ENCODE data around the gene HLA-B. TPM values are rescaled to one million over a fixed set of nuclear protein-coding genes. Genes with fewer than 3 reads are reported as not detected.

The HLA-B gene
- total and polyA plus RNA-seq, 4 experiments from 2014 or later: 5,565 to 9,105 (median 6,206) TPM

DNA sequence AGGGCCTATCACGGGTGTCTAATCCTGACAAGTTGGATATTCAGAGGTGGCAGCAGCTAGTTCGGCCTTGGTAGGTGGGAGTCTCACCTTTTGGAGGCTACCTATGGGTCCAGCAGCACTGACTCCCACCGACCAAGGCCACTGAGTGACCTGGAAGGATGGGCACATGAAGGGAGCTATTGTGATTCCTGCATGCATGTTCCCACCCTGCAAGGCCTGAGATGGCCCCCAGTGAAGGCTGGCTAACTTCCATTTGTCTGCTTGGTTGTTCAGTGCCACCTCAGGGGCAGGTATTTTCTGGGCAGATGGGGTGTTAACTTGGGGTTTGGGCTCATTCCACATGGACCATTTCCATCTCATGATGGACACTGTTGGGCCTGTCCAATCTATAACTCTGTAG, 28.1 kb upstream of the HLA-B start:
- no peaks in the 10 kb centered on the region for H3K36me3 Mint-ChIP-seq
- H3K4me1 Mint-ChIP-seq: no peaks in the 10 kb centered on the region
- POLR2A ChIA-PET (ENCODE audit: partially characterized antibody): no interaction called here
- Histone ChIP-seq H3K4me1 (ENCODE audit: insufficient read depth, low read length) (no peaks in the 10 kb centered on the region), H3K27ac (ENCODE audit: low read depth, low read length) (no peak overlapping the region), H3K27me3 (ENCODE audit: insufficient read depth, low read length) (peaks cover 2% of the 10 kb centered on the region), H3K4me3 (ENCODE audit: low read length in 2 of 2) (no peak overlapping the region), H3K36me3 (ENCODE audit: insufficient read depth, low read length) (no peaks in the 10 kb centered on the region), H3K9me3 (ENCODE audit: control insufficient read depth in 1 of 2, low read length in 2 of 2) (no peaks in the 10 kb centered on the region)
- CTCF ChIA-PET (ENCODE audit: partially characterized antibody): no interaction called here
- no peak for DNase-seq
- H3K27ac Mint-ChIP-seq: no peak overlapping the region
- no peak overlapping the region for H3K4me3 Mint-ChIP-seq
- H3K27me3 Mint-ChIP-seq: peaks cover 2% of the 10 kb centered on the region in 2 donors
- intact Hi-C loops (cut with micrococcal nuclease): loop anchor here (5.0 kb wide), 1 partner anchor 248 kb away; the partner anchor contains the start of gene PSORS1C2
- no peaks in the 10 kb centered on the region for H3K9me3 Mint-ChIP-seq

DNA sequence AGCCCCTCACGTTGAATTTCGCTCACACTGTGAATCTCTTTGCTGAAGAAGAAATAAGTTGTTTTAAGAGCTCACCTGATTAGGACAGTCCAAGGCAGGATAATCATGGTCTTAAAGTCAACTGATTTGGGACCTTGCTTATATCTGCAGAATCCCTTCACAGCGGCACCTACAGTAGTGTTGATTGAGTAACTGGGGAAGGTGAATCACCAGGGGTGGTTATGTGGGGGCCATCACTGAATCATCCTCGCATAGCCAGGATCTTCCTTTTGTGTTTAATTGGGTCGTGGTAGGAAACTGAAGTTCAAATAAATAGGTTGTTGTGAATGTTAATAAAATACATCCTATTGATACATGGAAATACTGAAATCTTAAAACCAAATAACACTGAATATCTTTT, 26.2 kb upstream of the HLA-B start:
- H3K27ac Mint-ChIP-seq: no peak overlapping the region
- peaks cover 7% of the 10 kb centered on the region for H3K27me3 ChIP-seq (ENCODE audit: insufficient read depth, low read length)
- H3K4me1 ChIP-seq (ENCODE audit: insufficient read depth, low read length): no peaks in the 10 kb centered on the region
- no peaks in the 10 kb centered on the region for H3K36me3 ChIP-seq (ENCODE audit: insufficient read depth, low read length)
- H3K4me1 Mint-ChIP-seq: no peaks in the 10 kb centered on the region
- no peaks in the 10 kb centered on the region for H3K36me3 Mint-ChIP-seq
- H3K27ac ChIP-seq (ENCODE audit: low read depth, low read length): no peak overlapping the region
- H3K9me3 Mint-ChIP-seq: no peaks in the 10 kb centered on the region
- ChIA-PET CTCF (ENCODE audit: partially characterized antibody) (interaction anchor here (0.9 to 3.1 kb wide), 2 partner anchors 16 to 254 kb away, joined by 3 to 12 read pairs; no protein-coding TSS in a partner anchor), POLR2A (ENCODE audit: partially characterized antibody) (no interaction called here)
- H3K27me3 Mint-ChIP-seq: peaks cover 7 to 8% of the 10 kb centered on the region in 2 donors
- no peak for DNase-seq
- H3K4me3 Mint-ChIP-seq: no peak overlapping the region
- intact Hi-C loops (cut with micrococcal nuclease): no loop called here
- H3K4me3 ChIP-seq (ENCODE audit: low read length in 2 of 2): no peak overlapping the region
- no peaks in the 10 kb centered on the region for H3K9me3 ChIP-seq (ENCODE audit: control insufficient read depth in 1 of 2, low read length in 2 of 2)

DNA sequence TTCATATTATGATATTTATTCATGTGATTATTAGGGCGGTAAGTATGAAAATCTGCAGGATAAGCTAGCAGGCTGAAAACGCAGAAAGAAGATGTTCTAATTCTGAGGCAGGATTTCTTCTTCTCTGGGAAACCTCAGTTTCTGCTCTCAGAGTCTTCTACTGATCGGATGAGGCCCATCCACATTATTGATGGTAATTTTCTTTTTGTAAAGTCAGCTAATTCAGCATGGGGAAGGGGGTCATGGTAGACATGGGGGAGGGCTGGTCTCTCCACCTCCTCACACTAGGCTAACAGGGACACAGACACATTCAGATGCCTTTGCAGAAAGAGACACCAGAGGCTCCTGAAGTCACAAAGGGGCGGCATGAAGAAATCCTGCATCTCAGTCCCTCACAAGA, 24.7 kb upstream of the HLA-B start:
- no peak overlapping the region for H3K4me3 ChIP-seq (ENCODE audit: low read length in 2 of 2)
- H3K4me1 Mint-ChIP-seq: no peaks in the 10 kb centered on the region
- POLR2A ChIA-PET (ENCODE audit: partially characterized antibody): no interaction called here

DNA sequence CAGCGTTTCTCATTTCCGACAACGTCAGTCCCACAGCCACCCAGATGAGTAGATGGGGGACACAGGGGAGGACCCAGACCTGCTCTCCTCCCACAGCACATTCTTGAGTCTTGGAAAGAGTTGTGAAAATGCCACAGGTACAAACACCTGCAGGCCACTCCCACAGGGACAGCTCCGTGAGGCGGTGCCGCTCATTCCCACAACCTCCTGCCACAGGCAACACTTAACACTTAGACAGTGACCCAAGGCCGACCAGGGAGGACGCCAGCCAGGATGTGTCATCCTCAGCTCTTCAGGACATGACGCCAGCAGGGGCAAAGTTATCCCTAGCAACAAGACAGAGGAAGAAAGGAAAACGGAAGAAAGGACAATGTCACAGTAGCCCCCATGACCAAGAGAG, 22.9 kb upstream of the HLA-B start:
- ChIA-PET POLR2A (ENCODE audit: partially characterized antibody) (no interaction called here), CTCF (ENCODE audit: partially characterized antibody) (interaction anchor here (0.6 kb wide), 1 partner anchor 16 kb away, joined by 4 read pairs; no protein-coding TSS in a partner anchor)
- Histone ChIP-seq H3K36me3 (ENCODE audit: insufficient read depth, low read length) (no peaks in the 10 kb centered on the region), H3K27me3 (ENCODE audit: insufficient read depth, low read length) (peaks cover 7% of the 10 kb centered on the region), H3K4me1 (ENCODE audit: insufficient read depth, low read length) (no peaks in the 10 kb centered on the region), H3K27ac (ENCODE audit: low read depth, low read length) (no peak overlapping the region), H3K4me3 (ENCODE audit: low read length in 2 of 2) (no peak overlapping the region), H3K9me3 (ENCODE audit: control insufficient read depth in 1 of 2, low read length in 2 of 2) (no peaks in the 10 kb centered on the region)
- no peak overlapping the region for H3K27ac Mint-ChIP-seq
- no peak overlapping the region for H3K4me3 Mint-ChIP-seq
- peaks cover 13 to 14% of the 10 kb centered on the region in 2 donors for H3K27me3 Mint-ChIP-seq
- no peaks in the 10 kb centered on the region for H3K4me1 Mint-ChIP-seq
- no peak for DNase-seq
- H3K9me3 Mint-ChIP-seq: no peaks in the 10 kb centered on the region
- H3K36me3 Mint-ChIP-seq: no peaks in the 10 kb centered on the region
- intact Hi-C loops (cut with micrococcal nuclease): no loop called here

More for the DNA sequence above, 24.7 kb upstream of the HLA-B start:
- Histone ChIP-seq H3K9me3 (ENCODE audit: control insufficient read depth in 1 of 2, low read length in 2 of 2) (no peaks in the 10 kb centered on the region), H3K27me3 (ENCODE audit: insufficient read depth, low read length) (peaks cover 7% of the 10 kb centered on the region), H3K27ac (ENCODE audit: low read depth, low read length) (no peak overlapping the region), H3K4me1 (ENCODE audit: insufficient read depth, low read length) (no peaks in the 10 kb centered on the region), H3K36me3 (ENCODE audit: insufficient read depth, low read length) (no peaks in the 10 kb centered on the region)
- Mint-ChIP-seq H3K27ac (no peak overlapping the region), H3K9me3 (no peaks in the 10 kb centered on the region), H3K36me3 (no peaks in the 10 kb centered on the region), H3K27me3 (peaks cover 10 to 14% of the 10 kb centered on the region in 2 donors), H3K4me3 (no peak overlapping the region)
- CTCF ChIA-PET (ENCODE audit: partially characterized antibody): interaction anchor here (3.1 kb wide), 1 partner anchor 15 kb away, joined by 12 read pairs; no protein-coding TSS in a partner anchor
- DNase-seq: no peak
- intact Hi-C loops (cut with micrococcal nuclease): no loop called here

DNA sequence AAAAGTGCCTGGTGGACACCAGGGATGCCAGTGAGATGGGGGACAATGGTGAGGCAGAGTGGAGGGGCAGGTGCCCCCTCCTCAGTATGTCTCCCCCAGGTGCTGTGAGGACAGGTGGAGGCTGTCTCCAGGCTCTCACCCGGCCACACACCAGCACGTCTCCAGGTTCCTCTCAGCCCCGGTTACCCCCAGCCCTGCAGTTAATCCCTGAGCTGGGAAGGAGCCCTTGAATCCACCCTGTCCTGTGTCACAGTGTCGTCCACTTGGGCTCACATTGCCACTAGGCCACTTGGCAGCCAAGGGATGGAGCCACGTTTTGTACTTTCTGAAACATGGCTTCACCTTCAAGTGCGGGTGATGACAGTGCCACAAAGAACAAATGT, 21.7 kb upstream of the HLA-B start:
- no peak overlapping the region for H3K27ac Mint-ChIP-seq
- Histone ChIP-seq H3K27ac (ENCODE audit: low read depth, low read length) (no peak overlapping the region), H3K9me3 (ENCODE audit: control insufficient read depth in 1 of 2, low read length in 2 of 2) (no peaks in the 10 kb centered on the region), H3K36me3 (ENCODE audit: insufficient read depth, low read length) (no peaks in the 10 kb centered on the region), H3K27me3 (ENCODE audit: insufficient read depth, low read length) (peaks cover 7% of the 10 kb centered on the region), H3K4me1 (ENCODE audit: insufficient read depth, low read length) (no peaks in the 10 kb centered on the region), H3K4me3 (ENCODE audit: low read length in 2 of 2) (no peak overlapping the region)
- H3K4me1 Mint-ChIP-seq: no peaks in the 10 kb centered on the region
- ChIA-PET POLR2A (ENCODE audit: partially characterized antibody) (no interaction called here), CTCF (ENCODE audit: partially characterized antibody) (no interaction called here)
- no peak overlapping the region for H3K4me3 Mint-ChIP-seq
- intact Hi-C loops (cut with micrococcal nuclease): no loop called here
- H3K27me3 Mint-ChIP-seq: peaks cover 13 to 14% of the 10 kb centered on the region in 2 donors
- H3K36me3 Mint-ChIP-seq: no peaks in the 10 kb centered on the region
- DNase-seq: no peak
- H3K9me3 Mint-ChIP-seq: no peaks in the 10 kb centered on the region

DNA sequence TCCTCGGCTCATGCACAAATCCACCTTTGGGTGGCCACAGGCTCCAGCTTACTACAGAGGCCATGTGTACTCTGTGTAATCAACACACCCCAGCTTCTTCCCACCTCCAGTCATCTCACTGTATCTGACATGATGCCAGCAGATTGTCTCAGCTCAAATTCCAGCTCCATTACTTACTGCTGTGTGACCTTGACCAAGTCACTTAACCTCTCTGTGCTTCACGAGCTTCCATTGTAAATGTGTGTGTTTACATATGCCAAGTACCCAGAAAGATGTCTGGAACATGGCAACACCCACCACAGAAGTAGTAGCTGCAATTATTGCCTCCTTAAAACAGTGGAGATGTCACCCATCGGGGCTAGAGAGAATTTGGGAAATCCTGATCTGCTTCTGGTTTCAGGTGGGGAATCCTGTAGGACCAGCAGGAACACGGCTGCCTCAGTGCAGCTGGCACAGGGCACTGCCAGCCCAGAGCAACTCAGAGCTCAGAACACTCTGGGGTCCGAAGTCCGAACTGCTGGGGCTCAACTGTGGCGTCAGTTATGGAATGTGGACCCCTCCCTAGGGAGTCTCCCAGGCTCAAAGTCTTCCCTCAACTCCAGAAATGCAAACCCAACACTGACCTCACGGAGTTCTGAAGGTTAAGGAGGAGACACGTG, 21.2 kb upstream of the HLA-B start:
- intact Hi-C loops (cut with micrococcal nuclease): no loop called here
- no peak overlapping the region for H3K27ac ChIP-seq (ENCODE audit: low read depth, low read length)
- H3K4me3 ChIP-seq (ENCODE audit: low read length in 2 of 2): no peak overlapping the region
- no peaks in the 10 kb centered on the region for H3K36me3 Mint-ChIP-seq
- H3K9me3 Mint-ChIP-seq: no peaks in the 10 kb centered on the region
- no peaks in the 10 kb centered on the region for H3K36me3 ChIP-seq (ENCODE audit: insufficient read depth, low read length)
- H3K27ac Mint-ChIP-seq: no peak overlapping the region
- peaks cover 7% of the 10 kb centered on the region for H3K27me3 ChIP-seq (ENCODE audit: insufficient read depth, low read length)
- ChIA-PET CTCF (ENCODE audit: partially characterized antibody) (interaction anchor here (0.7 to 0.9 kb wide), 2 partner anchors 12 to 184 kb away, joined by 3 to 4 read pairs; no protein-coding TSS in a partner anchor), POLR2A (ENCODE audit: partially characterized antibody) (no interaction called here)
- no peaks in the 10 kb centered on the region for H3K4me1 ChIP-seq (ENCODE audit: insufficient read depth, low read length)
- no peaks in the 10 kb centered on the region for H3K9me3 ChIP-seq (ENCODE audit: control insufficient read depth in 1 of 2, low read length in 2 of 2)
- no peak for DNase-seq
- no peaks in the 10 kb centered on the region for H3K4me1 Mint-ChIP-seq
- no peak overlapping the region for H3K4me3 Mint-ChIP-seq
- H3K27me3 Mint-ChIP-seq: peaks cover 13 to 14% of the 10 kb centered on the region in 2 donors

DNA sequence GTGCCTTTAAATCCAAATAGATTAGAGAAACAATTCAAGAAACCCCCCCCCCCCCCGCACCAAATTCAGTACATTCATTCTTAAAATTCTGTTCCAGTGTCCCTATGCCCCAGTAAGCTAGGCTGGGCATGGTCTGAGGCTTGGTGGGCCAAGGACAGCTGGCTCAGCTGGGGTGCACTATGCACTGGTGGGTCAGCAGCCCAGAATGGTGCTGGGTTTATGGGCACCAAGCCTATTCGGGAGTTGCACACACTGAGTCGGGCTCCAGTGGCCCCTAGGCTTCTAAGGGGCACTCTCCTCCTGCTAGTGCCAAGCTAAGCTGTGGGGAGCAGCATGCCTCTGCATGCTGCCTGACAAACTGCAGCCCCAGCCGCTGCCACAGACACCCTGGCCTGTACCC, 20.1 kb upstream of the HLA-B start:
- H3K27ac ChIP-seq (ENCODE audit: low read depth, low read length): no peak overlapping the region
- H3K27me3 Mint-ChIP-seq: peaks cover 15 to 16% of the 10 kb centered on the region in 2 donors
- H3K4me1 ChIP-seq (ENCODE audit: insufficient read depth, low read length): no peaks in the 10 kb centered on the region
- no peaks in the 10 kb centered on the region for H3K36me3 ChIP-seq (ENCODE audit: insufficient read depth, low read length)
- peaks cover 7% of the 10 kb centered on the region for H3K27me3 ChIP-seq (ENCODE audit: insufficient read depth, low read length)
- no peak overlapping the region for H3K4me3 ChIP-seq (ENCODE audit: low read length in 2 of 2)
- CTCF ChIA-PET (ENCODE audit: partially characterized antibody): interaction anchor here (0.8 to 1.1 kb wide), 2 partner anchors 11 to 239 kb away, joined by 3 to 5 read pairs; partner anchors contain the start of gene PSORS1C2
- H3K4me3 Mint-ChIP-seq: no peak overlapping the region
- DNase-seq: no peak
- no peaks in the 10 kb centered on the region for H3K36me3 Mint-ChIP-seq
- intact Hi-C loops (cut with micrococcal nuclease): no loop called here
- POLR2A ChIA-PET (ENCODE audit: partially characterized antibody): interaction anchor here (0.9 kb wide), 1 partner anchor 180 kb away, joined by 4 read pairs; no protein-coding TSS in a partner anchor
- H3K4me1 Mint-ChIP-seq: no peaks in the 10 kb centered on the region
- no peaks in the 10 kb centered on the region for H3K9me3 ChIP-seq (ENCODE audit: control insufficient read depth in 1 of 2, low read length in 2 of 2)
- H3K9me3 Mint-ChIP-seq: peaks cover 0 to 5% (median under 1%) of the 10 kb centered on the region in 8 donors
- H3K27ac Mint-ChIP-seq: no peak overlapping the region
